SK-N-SH (cell line): ENCODE results near the gene GNG13. TPM values are rescaled to one million over a fixed set of nuclear protein-coding genes. Genes with fewer than 3 reads are reported as not detected.
"Not testable (repeated sequence)": the region's sequence is repeated elsewhere in the genome, so short reads cannot be mapped to it uniquely, and the experiment has no call there.

Source experiments
- CTCF ChIA-PET: fragments of 300-600, 350-600 bp; formaldehyde crosslinking; extraction: SDS; loops from one replicate; lab custom pipeline; 2021; lab: Yijun Ruan, JAX
- POLR2A ChIA-PET: fragments of 350-600 bp; sonication (Branson Sonifier 250); formaldehyde crosslinking; extraction: SDS; loops from one replicate; lab custom pipeline; 2020; ENCODE audit warnings: antibody characterized with exemption, inconsistent platforms; lab: Yijun Ruan, JAX
- DNase-seq: peaks from one replicate; pipeline ENCODE4 v3.0.0; 2012
- H2AFZ ChIP-seq: fragments of 200-600 bp; sonication (generic); 2 replicates; pipeline ENCODE4 v1.8.1; 2016; ENCODE audit warnings: antibody characterized with exemption, mild to moderate bottlenecking, low read depth
- H3F3A ChIP-seq: fragments of 200-600 bp; sonication (generic); replicated peaks from 2 replicates; pipeline ENCODE3; 2016; ENCODE audit warnings: antibody characterized with exemption, mild to moderate bottlenecking; ENCODE audit not compliant: insufficient read depth
- H3K27ac ChIP-seq, 2 experiments: fragments of 200-500 bp in 1 of 2; fragments of 200-600 bp in 1 of 2; sonication (Bioruptor generic) in 1 of 2; sonication (generic), shearing (Covaris generic) in 1 of 2; 2 replicates each; pipeline versions ENCODE4 v1.5.1 to v1.6.1; 2014 to 2016; ENCODE audit warnings: low read depth in 2 of 2, inconsistent platforms in 1 of 2, low read length in 1 of 2, mild to moderate bottlenecking in 1 of 2, mixed read lengths in 1 of 2
- H3K27me3 ChIP-seq: fragments of 200-600 bp; sonication (generic), shearing (Covaris generic); 2 replicates; pipeline ENCODE4 v1.6.1; 2016; ENCODE audit warnings: mixed run types; ENCODE audit not compliant: insufficient read depth
- H3K36me3 ChIP-seq, 2 experiments: fragments of 200-500 bp in 1 of 2; fragments of 200-600 bp in 1 of 2; sonication (Bioruptor generic) in 1 of 2; sonication (generic) in 1 of 2; replicated peaks in 1 of 2; 2 replicates each; pipeline versions ENCODE3 to v1.5.1; 2014 to 2016; ENCODE audit warnings: low read length in 1 of 2, mild to moderate bottlenecking in 1 of 2; ENCODE audit not compliant: insufficient read depth in 2 of 2, control insufficient read depth in 1 of 2
- H3K4me1 ChIP-seq, 2 experiments: fragments of 200-500 bp in 1 of 2; fragments of 200-600 bp in 1 of 2; sonication (Bioruptor generic) in 1 of 2; sonication (generic), shearing (Covaris generic) in 1 of 2; 2 replicates each; pipeline versions ENCODE4 v1.5.1 to v1.6.1; 2014 to 2016; ENCODE audit warnings: low read depth in 1 of 2, low read length in 1 of 2, mixed run types in 1 of 2; ENCODE audit not compliant: insufficient read depth in 2 of 2, control insufficient read depth in 1 of 2
- H3K4me2 ChIP-seq: fragments of 200-600 bp; sonication (generic), shearing (Covaris generic); 2 replicates; pipeline ENCODE4 v1.6.1; 2017; ENCODE audit warnings: mixed run types
- H3K4me3 ChIP-seq, 2 experiments: fragments of 200-500 bp in 1 of 2; fragments of 200-600 bp in 1 of 2; sonication (Bioruptor generic) in 1 of 2; sonication (generic), shearing (Covaris generic) in 1 of 2; 2 replicates each; pipeline versions ENCODE4 v1.5.1 to v1.8.1; 2014 to 2016; ENCODE audit warnings: low read depth in 2 of 2, inconsistent platforms in 1 of 2, low read length in 1 of 2, mild to moderate bottlenecking in 1 of 2, mixed read lengths in 1 of 2, moderate library complexity in 1 of 2
- H3K79me2 ChIP-seq: fragments of 200-600 bp; sonication (generic); 2 replicates; pipeline ENCODE4 v1.8.1; 2017; ENCODE audit warnings: mild to moderate bottlenecking; ENCODE audit not compliant: insufficient read depth
- H3K9ac ChIP-seq: fragments of 200-600 bp; sonication (generic); 2 replicates; pipeline ENCODE4 v1.6.1; 2017; ENCODE audit warnings: mixed run types
- H3K9me2 ChIP-seq: fragments of 200-600 bp; sonication (generic); 2 replicates; pipeline ENCODE4 v1.6.1; 2017; ENCODE audit warnings: mixed run types
- H3K9me3 ChIP-seq: fragments of 200-600 bp; sonication (generic); 2 replicates; pipeline ENCODE4 v1.6.1; 2017; ENCODE audit warnings: mixed run types, mild to moderate bottlenecking, moderate library complexity
- H4K20me1 ChIP-seq: fragments of 200-600 bp; sonication (generic); 2 replicates; pipeline ENCODE4 v1.6.1; 2017; ENCODE audit warnings: mild to moderate bottlenecking, mixed run types; ENCODE audit not compliant: insufficient read depth
- EP300 ChIP-seq, 2 experiments: IDR thresholded peaks; 2 replicates each; pipeline versions ENCODE4 v1.4.0 to v1.6.1; 2012; ENCODE audit warnings: borderline replicate concordance in 1 of 2, low read depth in 1 of 2, low read length in 1 of 2
- EZH2phosphoT487 ChIP-seq: fragments of 200-600 bp; sonication (generic); IDR thresholded peaks from 2 replicates; pipeline ENCODE4 v1.6.1; 2017; ENCODE audit warnings: low read depth, mixed run types, mild to moderate bottlenecking, antibody characterized with exemption, moderate library complexity, borderline replicate concordance
- JUND ChIP-seq: IDR thresholded peaks from 2 replicates; pipeline ENCODE4 v1.4.0; 2012
- MEF2A ChIP-seq: IDR thresholded peaks from 2 replicates; pipeline ENCODE4 v1.4.0; 2012; ENCODE audit warnings: low read depth, borderline replicate concordance
- MXI1 ChIP-seq: IDR thresholded peaks from 2 replicates; pipeline ENCODE4 v1.6.1; 2012; ENCODE audit warnings: mild to moderate bottlenecking, low read depth, low read length, improper control_type of control experiment
- NFIC ChIP-seq: IDR thresholded peaks from 2 replicates; pipeline ENCODE4 v1.4.0; 2012; ENCODE audit warnings: borderline replicate concordance
- PBX3 ChIP-seq: IDR thresholded peaks from 2 replicates; pipeline ENCODE4; 2012
- POLR2AphosphoS5 ChIP-seq: IDR thresholded peaks from 2 replicates; pipeline ENCODE4 v1.6.1; 2012; ENCODE audit warnings: low read depth, low read length
- RFX5 ChIP-seq: IDR thresholded peaks from 2 replicates; pipeline ENCODE4 v1.6.1; 2012; ENCODE audit warnings: mild to moderate bottlenecking, improper control_type of control experiment, low read length
- SMC3 ChIP-seq: IDR thresholded peaks from 2 replicates; pipeline ENCODE4 v1.6.1; 2012; ENCODE audit warnings: low read depth, low read length, improper control_type of control experiment
- TCF12 ChIP-seq: IDR thresholded peaks from 2 replicates; pipeline ENCODE4 v1.4.0; 2012
- TEAD4 ChIP-seq: IDR thresholded peaks from 2 replicates; pipeline ENCODE4 v1.4.0; 2012; ENCODE audit warnings: mild to moderate bottlenecking, borderline replicate concordance; ENCODE audit not compliant: insufficient read depth
- YY1 ChIP-seq: IDR thresholded peaks from 2 replicates; pipeline ENCODE4 v1.4.0; 2012; ENCODE audit warnings: low read depth, mild to moderate bottlenecking
- WGBS: methylation state at CpG from one replicate; pipeline ENCODE4 v1.1.6; 2017; ENCODE audit warnings: low lambda C conversion rate; 5-methylcytosine and 5-hydroxymethylcytosine counted together
- polyA plus RNA-seq, 3 experiments: library from polyadenylated mRNA; depleted of rRNA; stranded (reverse); fragments of >200 nt; gene quantifications; 2 replicates each; pipeline ENCODE4 v1.2.3, GENCODE V29; 2012
- TF ChIP-seq, protein P1 (sequence below): IDR thresholded peaks from 2 replicates; pipeline ENCODE4 v1.4.0; 2012; ENCODE audit warnings: low read depth, borderline replicate concordance
- TF ChIP-seq, protein P2 (sequence below): fragments of 150-350 bp; IDR thresholded peaks from 2 replicates; pipeline ENCODE4 v1.6.1; 2017; ENCODE audit warnings: antibody characterized with exemption, low read length, low read depth, borderline replicate concordance

GNG13 gene
- polyA plus RNA-seq, 1 of the 3 experiments (the other 2 are of a cell fraction), result not detected

DNA sequence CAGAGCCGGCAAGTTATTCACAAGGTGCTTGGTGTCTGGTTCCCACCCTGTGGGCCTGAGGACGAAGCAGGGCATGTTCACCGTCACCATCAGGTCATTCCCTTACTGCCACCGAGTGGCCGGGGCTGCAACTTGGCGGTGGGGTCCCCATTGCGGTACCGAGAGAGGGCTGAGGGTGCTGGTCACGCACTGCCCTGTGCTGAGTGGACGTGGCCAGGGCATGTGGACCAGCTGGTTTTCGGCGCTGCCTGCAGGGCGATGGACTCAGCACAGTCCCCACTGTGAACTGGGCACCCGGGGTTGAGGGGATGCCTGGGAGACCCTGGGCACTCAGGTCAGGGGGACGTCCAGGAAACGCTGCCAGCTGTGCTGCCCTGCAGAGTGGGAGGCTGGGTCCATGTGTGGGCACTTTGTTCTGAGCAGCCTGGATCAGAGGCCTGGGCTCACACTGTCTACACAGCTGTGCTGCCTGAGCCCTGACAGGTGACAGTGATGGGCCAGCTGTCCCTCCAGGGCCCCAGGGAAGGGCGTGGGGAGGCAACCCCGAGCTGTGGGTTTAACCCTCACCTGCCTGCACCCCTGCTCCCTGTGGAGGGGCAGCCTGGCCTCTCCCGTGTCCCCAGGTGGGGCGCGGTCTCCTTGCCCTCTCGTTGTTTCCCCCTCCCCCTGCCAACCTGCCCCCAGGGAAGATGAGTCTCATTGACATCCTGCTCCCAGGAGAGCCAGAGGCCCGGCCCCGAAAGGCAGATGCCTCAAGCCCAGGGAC lies 39.3 kb upstream of the GNG13 start (continued):
- TF ChIP-seq, protein P1, sequence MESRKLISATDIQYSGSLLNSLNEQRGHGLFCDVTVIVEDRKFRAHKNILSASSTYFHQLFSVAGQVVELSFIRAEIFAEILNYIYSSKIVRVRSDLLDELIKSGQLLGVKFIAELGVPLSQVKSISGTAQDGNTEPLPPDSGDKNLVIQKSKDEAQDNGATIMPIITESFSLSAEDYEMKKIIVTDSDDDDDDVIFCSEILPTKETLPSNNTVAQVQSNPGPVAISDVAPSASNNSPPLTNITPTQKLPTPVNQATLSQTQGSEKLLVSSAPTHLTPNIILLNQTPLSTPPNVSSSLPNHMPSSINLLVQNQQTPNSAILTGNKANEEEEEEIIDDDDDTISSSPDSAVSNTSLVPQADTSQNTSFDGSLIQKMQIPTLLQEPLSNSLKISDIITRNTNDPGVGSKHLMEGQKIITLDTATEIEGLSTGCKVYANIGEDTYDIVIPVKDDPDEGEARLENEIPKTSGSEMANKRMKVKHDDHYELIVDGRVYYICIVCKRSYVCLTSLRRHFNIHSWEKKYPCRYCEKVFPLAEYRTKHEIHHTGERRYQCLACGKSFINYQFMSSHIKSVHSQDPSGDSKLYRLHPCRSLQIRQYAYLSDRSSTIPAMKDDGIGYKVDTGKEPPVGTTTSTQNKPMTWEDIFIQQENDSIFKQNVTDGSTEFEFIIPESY, result no peak
- TF ChIP-seq, all 33 proteins: peak for 0

DNA sequence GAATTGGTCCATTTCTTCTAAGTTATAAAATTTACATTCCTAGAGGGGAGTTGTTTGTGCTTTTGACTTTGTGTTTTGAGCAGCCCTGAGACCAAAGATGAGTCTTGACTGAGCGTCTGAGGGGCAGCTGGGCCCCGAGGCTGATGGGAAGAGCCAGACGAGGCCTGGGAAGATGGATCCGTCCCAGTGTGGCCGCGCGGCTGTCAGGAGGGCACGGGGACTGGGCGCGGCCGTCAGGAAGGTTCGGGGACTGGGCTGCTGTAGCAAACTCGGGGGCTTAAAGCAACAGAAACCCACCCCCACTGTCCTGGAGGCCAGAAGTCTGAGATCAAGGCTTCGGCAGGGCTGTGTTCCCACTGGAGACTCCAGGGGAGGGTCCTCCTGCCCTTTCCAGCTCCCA lies 38.2 kb upstream of the GNG13 start:
- Histone ChIP-seq H3K27me3 (peaks cover 60% of the 10 kb centered on the region), H3K4me3 (no peak overlapping the region), H3K9me2 (no peaks in the 10 kb centered on the region)
- TF ChIP-seq PBX3 (no peak), YY1 (no peak), NFIC (no peak), EP300 (IDR thresholded peaks at IDR 0.05; ENCODE audit: borderline replicate concordance in 1 of 2, low read depth in 1 of 2, low read length in 1 of 2) (no peak), EZH2phosphoT487 (no peak), RFX5 (no peak), TEAD4 (no peak), MXI1 (no peak), JUND (no peak), MEF2A (no peak), SMC3 (no peak), POLR2AphosphoS5 (no peak), TCF12 (no peak)
- TF ChIP-seq, protein P1, result no peak
- TF ChIP-seq, protein P2, sequence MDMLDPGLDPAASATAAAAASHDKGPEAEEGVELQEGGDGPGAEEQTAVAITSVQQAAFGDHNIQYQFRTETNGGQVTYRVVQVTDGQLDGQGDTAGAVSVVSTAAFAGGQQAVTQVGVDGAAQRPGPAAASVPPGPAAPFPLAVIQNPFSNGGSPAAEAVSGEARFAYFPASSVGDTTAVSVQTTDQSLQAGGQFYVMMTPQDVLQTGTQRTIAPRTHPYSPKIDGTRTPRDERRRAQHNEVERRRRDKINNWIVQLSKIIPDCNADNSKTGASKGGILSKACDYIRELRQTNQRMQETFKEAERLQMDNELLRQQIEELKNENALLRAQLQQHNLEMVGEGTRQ, result no peak
- TF ChIP-seq, all 33 proteins: peak for 0
- WGBS, result 15% methylated on average over 12 of the region's 14 CpGs
- Histone ChIP-seq H3K4me1 (no peaks in the 10 kb centered on the region), H3K9ac (no peak overlapping the region), H2AFZ (no peak overlapping the region), H3K27ac (no peak overlapping the region), H3K79me2 (no peaks in the 10 kb centered on the region), H3K9me3 (peaks cover 6% of the 10 kb centered on the region; the same call in 1 of the 2 replicates), H3K36me3 (no peaks in the 10 kb centered on the region), H3F3A (no peaks in the 10 kb centered on the region), H3K4me2 (no peak overlapping the region), H4K20me1 (no peaks in the 10 kb centered on the region)
- DNase-seq, result no peak
- ChIA-PET POLR2A (no interaction called here), CTCF (interaction anchor here (0.6 kb wide), 1 partner anchor 24 kb away, joined by 3 read pairs; no protein-coding TSS in a partner anchor)

- H3K36me3 ChIP-seq, DNase-seq, H4K20me1 ChIP-seq, H3K9me3 ChIP-seq, H3K4me2 ChIP-seq, H3K79me2 ChIP-seq, H3K4me3 ChIP-seq, H3K27ac ChIP-seq, H3K4me1 ChIP-seq, CTCF ChIA-PET, H3K9ac ChIP-seq, POLR2A ChIA-PET, H2AFZ ChIP-seq, H3F3A ChIP-seq, H3K9me2 ChIP-seq: not testable (repeated sequence)
- H3K27me3 ChIP-seq, result peaks cover 57% of the 10 kb centered on the region
- WGBS, result 40% methylated on average over 3 of the region's 3 CpGs
Measured at GRCh38 chr16:836822-837221, 36.3 kb upstream of the GNG13 start.
